Measurements from ENCODE around the gene RNASEH2A. TPM values are rescaled to one million over a fixed set of nuclear protein-coding genes. Genes with fewer than 3 reads are reported as not detected.
A peak's percentile ranks its signal among the peaks of the same experiment; 100 is the strongest.

Gene RNASEH2A
- total RNA-seq, 1 experiment from 2014 or later: 120 TPM

GRCh38 chr19:12778905-12779161 lies 27.6 kb upstream of the RNASEH2A start:
- ATAC-seq: no peak
- CTCF ChIA-PET: interaction anchor here (1.0 to 1.3 kb wide), 2 partner anchors 10 to 17 kb away, joined by 4 to 5 read pairs; no protein-coding TSS in a partner anchor
- H3K4me1 ChIP-seq (ENCODE audit: insufficient read depth, low read length): peaks cover 44% of the 10 kb centered on the region
- 0 out of 2 replicates have a peak overlapping the region, but pooled peaks have one; percentile 59 for H3K9ac ChIP-seq (ENCODE audit: low read length)
- no peaks in the 10 kb centered on the region for H3K27me3 ChIP-seq (ENCODE audit: low read length)
- TF ChIP-seq EZH2 (IDR thresholded peaks at IDR 0.05; ENCODE audit: low read length, unreplicated experiment): no peak
- no peak for TF ChIP-seq EZH2phosphoT487 (IDR thresholded peaks at IDR 0.05; ENCODE audit: borderline replicate concordance, low read length)
- TF ChIP-seq CTCF (conservative IDR thresholded peaks at IDR 0.05; ENCODE audit: low read depth, low read length): no peak
- no peaks in the 10 kb centered on the region for H3K9me3 ChIP-seq (ENCODE audit: low read length)
- peaks cover 6% of the 10 kb centered on the region for H3F3A ChIP-seq (ENCODE audit: low read length, unreplicated experiment)
- H3K79me2 ChIP-seq (ENCODE audit: low read length): no peaks in the 10 kb centered on the region
- peak overlapping the region; percentile 68 for H3K4me3 ChIP-seq (ENCODE audit: low read length)
- H2AFZ ChIP-seq (ENCODE audit: low read length): peak overlapping the region; percentile 86
- BruUV-seq (replicated peaks): no TSS peak
- H4K20me1 ChIP-seq (ENCODE audit: low read length): no peaks in the 10 kb centered on the region
- DNase-seq: no peak
- H3K36me3 ChIP-seq (ENCODE audit: low read depth, low read length): no peaks in the 10 kb centered on the region
- H3K4me2 ChIP-seq (ENCODE audit: low read length): peak overlapping the region; percentile 89
- no peaks in the 10 kb centered on the region for H3K9me2 ChIP-seq (replicated peaks; ENCODE audit: low read length)
- intact Hi-C loops (cut with micrococcal nuclease): loop anchor here (5.0 kb wide), 1 partner anchor 68 kb away; no protein-coding TSS in a partner anchor
- POLR2A ChIA-PET (ENCODE audit: unreplicated experiment): interaction anchor here (0.8 kb wide), 1 partner anchor 13 kb away, joined by 8 read pairs; the partner anchor contains the start of gene JUNB
- H3K27ac ChIP-seq (ENCODE audit: low read length): peak overlapping the region; percentile 33; the same call in 1 of the 2 replicates

GRCh38 chr19:12779162-12779993 lies 27.0 kb upstream of the RNASEH2A start:
- ATAC-seq (no peak), DNase-seq (peak; percentile 27)
- intact Hi-C loops (cut with micrococcal nuclease): loop anchor here (5.0 kb wide), 1 partner anchor 68 kb away; no protein-coding TSS in a partner anchor
- CTCF ChIA-PET: no interaction called here
- BruUV-seq (replicated peaks): no TSS peak
- Histone ChIP-seq H3K27me3 (ENCODE audit: low read length) (no peaks in the 10 kb centered on the region), H3K79me2 (ENCODE audit: low read length) (no peaks in the 10 kb centered on the region), H3K4me1 (ENCODE audit: insufficient read depth, low read length) (peaks cover 44% of the 10 kb centered on the region), H3K9ac (ENCODE audit: low read length) (0 out of 2 replicates have a peak overlapping the region, but pooled peaks have one; percentile 59), H3K36me3 (ENCODE audit: low read depth, low read length) (no peaks in the 10 kb centered on the region), H2AFZ (ENCODE audit: low read length) (peak overlapping the region; percentile 86; the same call in 1 of the 2 replicates), H3K4me2 (ENCODE audit: low read length) (peak overlapping the region; percentile 89; the same call in 1 of the 2 replicates), H3K27ac (ENCODE audit: low read length) (no peak overlapping the region), H3K9me2 (replicated peaks; ENCODE audit: low read length) (no peaks in the 10 kb centered on the region), H3K9me3 (ENCODE audit: low read length) (no peaks in the 10 kb centered on the region), H3F3A (ENCODE audit: low read length, unreplicated experiment) (peaks cover 5% of the 10 kb centered on the region), H3K4me3 (ENCODE audit: low read length) (no peak overlapping the region), H4K20me1 (ENCODE audit: low read length) (no peaks in the 10 kb centered on the region)
- POLR2A ChIA-PET (ENCODE audit: unreplicated experiment): no interaction called here
- peak; percentile 15; the same call in 1 of the 2 replicates for TF ChIP-seq CTCF (conservative IDR thresholded peaks at IDR 0.05; ENCODE audit: low read depth, low read length)
- no peak for TF ChIP-seq EZH2phosphoT487 (IDR thresholded peaks at IDR 0.05; ENCODE audit: borderline replicate concordance, low read length)

GRCh38 chr19:12782174-12782423 lies 24.3 kb upstream of the RNASEH2A start:
- no peaks in the 10 kb centered on the region for H3K36me3 ChIP-seq (ENCODE audit: low read depth, low read length)
- H3K27me3 ChIP-seq (ENCODE audit: low read length): no peaks in the 10 kb centered on the region
- CTCF ChIA-PET: no interaction called here
- DNase-seq (no peak), ATAC-seq (no peak; the same call in 1 of the 2 replicates)
- peaks cover 5% of the 10 kb centered on the region for H3F3A ChIP-seq (ENCODE audit: low read length, unreplicated experiment)
- no peaks in the 10 kb centered on the region for H3K79me2 ChIP-seq (ENCODE audit: low read length)
- H3K9me3 ChIP-seq (ENCODE audit: low read length): no peaks in the 10 kb centered on the region
- peak overlapping the region; percentile 80 for H3K27ac ChIP-seq (ENCODE audit: low read length)
- H3K9me2 ChIP-seq (replicated peaks; ENCODE audit: low read length): no peaks in the 10 kb centered on the region
- no TSS peak for BruUV-seq (replicated peaks)
- POLR2A ChIA-PET (ENCODE audit: unreplicated experiment): no interaction called here
- peak overlapping the region; percentile 90 for H3K4me2 ChIP-seq (ENCODE audit: low read length)
- H4K20me1 ChIP-seq (ENCODE audit: low read length): no peaks in the 10 kb centered on the region
- H3K4me1 ChIP-seq (ENCODE audit: insufficient read depth, low read length): peaks cover 63% of the 10 kb centered on the region
- peak overlapping the region; percentile 73 for H3K9ac ChIP-seq (ENCODE audit: low read length)
- peak overlapping the region; percentile 69 for H3K4me3 ChIP-seq (ENCODE audit: low read length)
- H2AFZ ChIP-seq (ENCODE audit: low read length): peak overlapping the region; percentile 93
- TF ChIP-seq CTCF (conservative IDR thresholded peaks at IDR 0.05; ENCODE audit: low read depth, low read length) (no peak), EZH2phosphoT487 (IDR thresholded peaks at IDR 0.05; ENCODE audit: borderline replicate concordance, low read length) (no peak), EZH2 (IDR thresholded peaks at IDR 0.05; ENCODE audit: low read length, unreplicated experiment) (no peak)
- intact Hi-C loops (cut with micrococcal nuclease): no loop called here
